ENCODE data around the gene CDK8.

The CDK8 gene

DNA sequence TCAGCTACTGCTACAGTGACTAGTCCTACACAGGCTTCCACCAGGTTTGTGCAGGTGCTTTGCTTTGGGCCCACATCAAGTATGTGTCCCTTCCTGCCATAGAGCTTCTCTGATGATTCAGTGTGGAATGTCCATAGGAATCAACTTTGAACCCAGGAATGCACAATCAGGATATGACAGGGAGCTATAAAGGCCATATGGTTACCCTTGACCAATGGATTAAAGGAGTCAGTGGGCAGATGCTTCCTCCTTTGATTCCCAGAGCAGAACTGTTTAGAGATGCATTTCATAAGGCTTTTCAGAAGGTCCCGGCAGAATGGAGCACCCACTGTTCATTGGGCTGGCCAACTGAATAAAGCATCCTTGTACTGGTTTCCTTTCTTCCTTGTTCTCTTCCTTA is 158.3 kb downstream of the CDK8 start:
- no peak overlapping the region for H3K4me3 ChIP-seq (ENCODE audit: low read depth, low read length)
- DNase-seq (ENCODE audit: low read depth), result no peak
- TF ChIP-seq, protein P1, sequence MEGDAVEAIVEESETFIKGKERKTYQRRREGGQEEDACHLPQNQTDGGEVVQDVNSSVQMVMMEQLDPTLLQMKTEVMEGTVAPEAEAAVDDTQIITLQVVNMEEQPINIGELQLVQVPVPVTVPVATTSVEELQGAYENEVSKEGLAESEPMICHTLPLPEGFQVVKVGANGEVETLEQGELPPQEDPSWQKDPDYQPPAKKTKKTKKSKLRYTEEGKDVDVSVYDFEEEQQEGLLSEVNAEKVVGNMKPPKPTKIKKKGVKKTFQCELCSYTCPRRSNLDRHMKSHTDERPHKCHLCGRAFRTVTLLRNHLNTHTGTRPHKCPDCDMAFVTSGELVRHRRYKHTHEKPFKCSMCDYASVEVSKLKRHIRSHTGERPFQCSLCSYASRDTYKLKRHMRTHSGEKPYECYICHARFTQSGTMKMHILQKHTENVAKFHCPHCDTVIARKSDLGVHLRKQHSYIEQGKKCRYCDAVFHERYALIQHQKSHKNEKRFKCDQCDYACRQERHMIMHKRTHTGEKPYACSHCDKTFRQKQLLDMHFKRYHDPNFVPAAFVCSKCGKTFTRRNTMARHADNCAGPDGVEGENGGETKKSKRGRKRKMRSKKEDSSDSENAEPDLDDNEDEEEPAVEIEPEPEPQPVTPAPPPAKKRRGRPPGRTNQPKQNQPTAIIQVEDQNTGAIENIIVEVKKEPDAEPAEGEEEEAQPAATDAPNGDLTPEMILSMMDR (IDR thresholded peaks at IDR 0.05; ENCODE audit: insufficient read depth, low read depth, low read length, missing control alignments), result no peak

DNA sequence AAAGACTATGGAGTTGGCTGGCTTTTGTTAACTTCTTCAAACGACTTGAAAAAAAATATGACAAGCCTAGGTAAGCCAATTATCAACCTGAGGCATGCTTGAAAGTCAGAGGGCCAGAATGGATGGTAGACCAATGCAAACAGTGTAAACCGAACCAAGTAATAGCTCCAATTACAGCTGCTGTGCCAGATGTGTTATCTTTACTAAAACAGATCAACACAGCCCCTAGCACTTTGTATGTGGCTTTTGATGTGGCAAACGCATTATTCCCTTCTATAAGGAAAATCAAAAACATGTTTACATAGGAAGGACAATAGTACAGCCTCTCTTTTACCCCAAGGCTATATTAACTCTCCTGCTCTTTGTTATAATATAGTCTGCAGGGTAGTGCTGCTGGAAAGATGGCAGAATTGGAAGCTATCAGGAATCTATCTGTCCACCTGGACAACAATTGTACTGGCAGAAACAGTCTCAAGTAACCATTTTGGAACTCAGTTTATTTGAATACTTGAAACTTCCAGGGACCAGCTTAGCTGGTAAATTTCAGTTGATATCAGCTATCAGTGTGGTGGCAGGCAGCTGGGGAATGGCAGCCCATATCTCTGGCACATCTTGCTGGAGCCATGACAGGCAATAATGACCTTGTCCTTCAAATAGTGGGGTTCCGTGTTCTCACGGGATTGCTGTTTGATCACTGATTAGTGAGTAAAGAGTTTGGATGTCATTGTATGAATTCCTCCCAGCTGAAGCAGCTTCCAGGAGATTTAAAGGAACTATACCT is 159.2 kb downstream of the CDK8 start:
- TF ChIP-seq, protein P1 (IDR thresholded peaks at IDR 0.05; ENCODE audit: insufficient read depth, low read depth, low read length, missing control alignments), result no peak
- DNase-seq (ENCODE audit: low read depth), result no peak

DNA sequence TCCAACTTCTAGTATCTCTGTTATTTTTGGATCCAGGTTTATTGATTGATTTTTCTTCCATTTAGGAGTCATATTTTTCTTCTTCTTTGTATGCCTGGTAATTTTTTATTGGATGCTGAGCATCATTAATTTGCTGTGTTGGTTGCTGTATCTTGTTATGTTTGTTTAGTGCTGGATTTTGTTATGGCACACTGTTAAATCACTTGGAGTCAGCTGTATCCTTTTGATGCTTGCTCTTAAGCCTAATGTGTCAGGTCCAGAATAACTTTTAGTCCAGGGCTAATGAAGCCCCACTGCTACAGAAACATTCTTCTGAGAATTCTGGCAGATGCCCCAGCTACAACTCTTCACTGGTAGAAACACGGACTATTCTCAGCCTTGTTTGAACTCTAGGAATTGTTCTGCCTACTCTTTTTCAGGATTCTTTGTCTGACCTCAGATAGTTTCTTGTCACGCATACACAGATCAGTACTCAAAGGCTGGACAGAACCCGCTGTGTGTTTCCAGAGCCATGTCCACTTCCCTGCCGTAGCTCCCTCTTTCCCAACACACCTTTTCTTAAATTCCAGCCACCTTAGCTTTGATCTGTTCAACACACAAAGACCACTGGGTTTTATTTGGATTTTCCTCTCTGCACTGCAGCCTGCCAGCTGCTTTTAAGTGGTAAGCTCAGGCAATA is 166.5 kb downstream of the CDK8 start:
- DNase-seq (ENCODE audit: low read depth), result no peak
- TF ChIP-seq, protein P1 (IDR thresholded peaks at IDR 0.05; ENCODE audit: insufficient read depth, low read depth, low read length, missing control alignments), result no peak
- no peak overlapping the region for H3K4me3 ChIP-seq (ENCODE audit: low read depth, low read length)

More for the DNA sequence above, 159.2 kb downstream of the CDK8 start:
- no peak overlapping the region for H3K4me3 ChIP-seq (ENCODE audit: low read depth, low read length)

DNA sequence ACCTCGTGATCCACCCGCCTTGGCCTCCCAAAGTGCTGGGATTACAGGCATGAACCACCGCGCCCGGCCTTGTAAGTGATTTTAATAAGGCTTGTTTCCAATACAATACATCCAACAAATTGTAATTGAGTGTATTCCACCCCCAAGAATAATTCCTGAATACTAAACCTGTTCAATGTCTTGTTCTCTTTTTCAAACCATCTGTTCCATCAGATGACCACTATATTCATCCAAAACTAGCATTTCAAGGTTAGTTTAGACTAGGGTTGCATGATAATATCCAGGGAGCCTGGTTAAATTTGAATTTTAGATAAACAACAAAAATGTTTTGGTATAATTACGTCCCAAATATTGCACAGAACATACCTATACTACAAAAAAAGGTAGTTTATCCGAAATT is 168.1 kb downstream of the CDK8 start:
- no peak overlapping the region for H3K4me3 ChIP-seq (ENCODE audit: low read depth, low read length)
- no peak for DNase-seq (ENCODE audit: low read depth)
- TF ChIP-seq, protein P1 (IDR thresholded peaks at IDR 0.05; ENCODE audit: insufficient read depth, low read depth, low read length, missing control alignments), result no peak

DNA sequence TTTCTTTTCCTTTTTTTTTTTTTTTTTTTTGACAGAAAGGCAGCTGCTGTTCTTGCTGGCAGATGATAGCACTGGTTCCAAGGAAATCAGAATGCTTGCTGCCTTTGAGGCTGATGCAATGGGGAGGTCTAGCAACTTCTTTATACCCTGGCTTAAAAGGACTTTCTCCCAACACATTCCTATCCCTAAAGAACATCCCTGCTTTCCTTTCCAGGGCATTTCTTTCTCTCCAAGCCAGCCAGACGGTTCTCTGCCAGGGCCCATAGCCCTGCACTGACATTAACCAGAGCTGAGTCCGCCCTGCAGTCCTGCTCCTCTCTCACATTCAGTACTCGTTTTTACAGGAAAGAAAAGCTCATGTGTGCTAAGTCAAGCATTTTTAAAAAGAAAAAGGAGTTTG is 169.7 kb downstream of the CDK8 start:
- TF ChIP-seq, protein P1 (IDR thresholded peaks at IDR 0.05; ENCODE audit: insufficient read depth, low read depth, low read length, missing control alignments), result no peak
- no peak overlapping the region for H3K4me3 ChIP-seq (ENCODE audit: low read depth, low read length)
- DNase-seq (ENCODE audit: low read depth), result no peak

DNA sequence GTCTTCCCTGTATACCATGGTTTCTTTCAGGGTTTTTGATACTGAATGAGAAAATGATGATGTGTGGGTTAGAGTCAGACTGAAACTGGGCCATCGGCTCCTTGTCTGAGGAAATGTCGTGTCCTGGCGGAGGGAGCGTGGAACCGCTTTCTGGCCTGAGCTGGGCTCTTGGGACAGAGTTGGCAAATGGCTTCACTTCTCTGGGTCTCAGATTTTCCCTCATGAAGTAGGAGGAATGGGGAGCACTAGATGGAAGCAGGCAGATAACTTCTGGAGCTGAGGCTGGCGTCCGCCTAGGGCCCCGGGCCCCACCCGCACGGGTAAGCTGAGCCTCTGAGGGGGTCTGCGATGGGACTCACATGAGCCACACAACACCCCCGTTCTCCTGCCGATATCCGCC is 170.3 kb downstream of the CDK8 start:
- TF ChIP-seq, protein P1 (IDR thresholded peaks at IDR 0.05; ENCODE audit: insufficient read depth, low read depth, low read length, missing control alignments), result no peak
- H3K4me3 ChIP-seq (ENCODE audit: low read depth, low read length), result no peak overlapping the region
- no peak for DNase-seq (ENCODE audit: low read depth)

Measured in GM12865 (cell line).